Lower lobe of right lung (tissue), 2 donors: ENCODE data around the gene LCORL. TPM values are rescaled to one million over a fixed set of nuclear protein-coding genes. Genes with fewer than 3 reads are reported as not detected.
"Not testable (repeated sequence)": the region's sequence is repeated elsewhere in the genome, so short reads cannot be mapped to it uniquely, and the experiment has no call there.

Experiments
- ATAC-seq, 2 donors: fragments of 200-7000 bp; cut with Tn5 transposase; one replicate each; pipeline ENCODE4 v1.9.1; 2020 to 2022; ENCODE audit warnings: mild to moderate bottlenecking in 2 of 2, moderate library complexity in 2 of 2
- DNase-seq: peaks from one replicate; pipeline ENCODE4 v3.0.0-alpha.2; 2020
- H3K27ac ChIP-seq: fragments of 200-600 bp; one replicate; pipeline ENCODE4 v1.8.0; 2022
- H3K27me3 ChIP-seq: fragments of 200-600 bp; one replicate; pipeline ENCODE4 v1.8.0; 2022; ENCODE audit warnings: low read depth
- H3K36me3 ChIP-seq: fragments of 200-600 bp; one replicate; pipeline ENCODE4 v1.8.0; 2022; ENCODE audit warnings: mild to moderate bottlenecking
- H3K4me1 ChIP-seq: fragments of 200-600 bp; one replicate; pipeline ENCODE4 v1.8.0; 2022
- H3K4me3 ChIP-seq: fragments of 200-600 bp; one replicate; pipeline ENCODE4 v1.8.0; 2022; ENCODE audit warnings: mild to moderate bottlenecking
- H3K9me3 ChIP-seq: fragments of 200-600 bp; one replicate; pipeline ENCODE4 v1.8.0; 2022
- intact Hi-C: fragments of 100-400 bp; cut with DNase I; formaldehyde crosslinking; loops from one replicate; pipeline ENCODE4 v1.11.0; 2022
- total RNA-seq: library from RNA; stranded (reverse); fragmentation: NEBNext Ultra II Directional; extraction: Animal tissue kit (Norgen Biotek cat#: 25700); gene quantifications from one replicate; pipeline ENCODE4 v1.2.1, GENCODE V29; 2021
- TF ChIP-seq, protein P1 (sequence below): fragments of 200-600 bp; IDR thresholded peaks from one replicate; pipeline ENCODE4 v1.8.0; 2022; ENCODE audit warnings: antibody characterized with exemption, mild to moderate bottlenecking
- donor health status: DM: no; HTN: yes; CAD: no; lungs with severe emphysema.

Gene LCORL
- total RNA-seq, 1 donor from 2014 or later: 13.6 TPM

DNA sequence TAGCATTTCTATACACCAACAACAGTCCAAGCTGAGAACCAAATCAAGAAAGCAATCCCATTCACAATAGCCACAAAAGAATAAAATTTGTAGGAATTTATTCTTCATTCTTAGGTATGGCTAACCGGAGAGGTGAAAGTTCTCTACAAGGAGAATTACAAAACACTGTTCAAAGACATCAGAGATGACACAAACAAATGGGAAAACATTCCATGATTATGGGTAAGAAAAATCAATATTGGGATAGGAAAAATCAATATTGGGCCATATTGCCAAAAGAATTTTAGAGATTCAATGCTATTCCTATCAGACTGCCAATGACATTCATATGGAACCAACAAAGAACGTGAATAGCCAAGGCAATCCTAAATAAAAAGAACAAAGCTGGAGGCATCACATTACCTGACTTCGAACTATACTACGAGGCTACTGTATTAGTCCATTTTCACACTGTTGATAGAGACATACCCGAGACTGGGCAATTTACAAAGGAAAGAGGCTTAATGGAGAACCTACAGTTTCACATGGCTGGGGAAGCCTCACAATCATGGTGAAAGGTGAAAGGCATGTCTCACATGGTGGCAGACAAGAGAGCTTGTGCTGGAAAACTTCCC is 161.7 kb downstream of the LCORL start:
- Histone ChIP-seq H3K4me3 (no peak overlapping the region), H3K27ac (no peak overlapping the region), H3K4me1 (no peaks in the 10 kb centered on the region), H3K27me3 (no peaks in the 10 kb centered on the region), H3K36me3 (no peaks in the 10 kb centered on the region), H3K9me3 (peaks cover 15% of the 10 kb centered on the region)
- intact Hi-C loops: no loop called here
- DNase-seq: no peak
- no peak for ATAC-seq
- TF ChIP-seq, protein P1, sequence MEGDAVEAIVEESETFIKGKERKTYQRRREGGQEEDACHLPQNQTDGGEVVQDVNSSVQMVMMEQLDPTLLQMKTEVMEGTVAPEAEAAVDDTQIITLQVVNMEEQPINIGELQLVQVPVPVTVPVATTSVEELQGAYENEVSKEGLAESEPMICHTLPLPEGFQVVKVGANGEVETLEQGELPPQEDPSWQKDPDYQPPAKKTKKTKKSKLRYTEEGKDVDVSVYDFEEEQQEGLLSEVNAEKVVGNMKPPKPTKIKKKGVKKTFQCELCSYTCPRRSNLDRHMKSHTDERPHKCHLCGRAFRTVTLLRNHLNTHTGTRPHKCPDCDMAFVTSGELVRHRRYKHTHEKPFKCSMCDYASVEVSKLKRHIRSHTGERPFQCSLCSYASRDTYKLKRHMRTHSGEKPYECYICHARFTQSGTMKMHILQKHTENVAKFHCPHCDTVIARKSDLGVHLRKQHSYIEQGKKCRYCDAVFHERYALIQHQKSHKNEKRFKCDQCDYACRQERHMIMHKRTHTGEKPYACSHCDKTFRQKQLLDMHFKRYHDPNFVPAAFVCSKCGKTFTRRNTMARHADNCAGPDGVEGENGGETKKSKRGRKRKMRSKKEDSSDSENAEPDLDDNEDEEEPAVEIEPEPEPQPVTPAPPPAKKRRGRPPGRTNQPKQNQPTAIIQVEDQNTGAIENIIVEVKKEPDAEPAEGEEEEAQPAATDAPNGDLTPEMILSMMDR: no peak

DNA sequence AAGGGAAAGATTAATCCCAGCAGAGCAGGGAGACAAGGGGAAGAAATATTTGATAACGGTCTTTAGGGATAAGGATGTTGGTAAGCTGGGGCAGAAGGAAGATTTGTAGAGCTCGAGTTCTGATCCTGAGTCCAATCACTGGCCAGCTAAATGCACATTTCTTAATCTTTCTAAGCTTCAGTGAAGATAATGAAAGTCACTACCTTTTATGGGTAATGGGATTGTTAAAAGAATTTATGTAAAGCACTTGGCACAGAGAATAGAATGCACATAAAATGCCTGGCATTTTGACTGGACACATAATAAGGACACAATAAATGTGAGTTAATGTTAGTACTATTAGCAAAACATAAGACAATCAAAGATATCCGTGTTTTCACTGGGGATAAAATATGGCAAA is 167.5 kb downstream of the LCORL start:
- no peaks in the 10 kb centered on the region for H3K4me1 ChIP-seq
- no peaks in the 10 kb centered on the region for H3K27me3 ChIP-seq
- H3K4me3 ChIP-seq: no peak overlapping the region
- H3K9me3 ChIP-seq: no peaks in the 10 kb centered on the region
- intact Hi-C loops: no loop called here
- no peaks in the 10 kb centered on the region for H3K36me3 ChIP-seq
- no peak for ATAC-seq
- no peak for DNase-seq
- no peak overlapping the region for H3K27ac ChIP-seq
- TF ChIP-seq, protein P1: no peak

DNA sequence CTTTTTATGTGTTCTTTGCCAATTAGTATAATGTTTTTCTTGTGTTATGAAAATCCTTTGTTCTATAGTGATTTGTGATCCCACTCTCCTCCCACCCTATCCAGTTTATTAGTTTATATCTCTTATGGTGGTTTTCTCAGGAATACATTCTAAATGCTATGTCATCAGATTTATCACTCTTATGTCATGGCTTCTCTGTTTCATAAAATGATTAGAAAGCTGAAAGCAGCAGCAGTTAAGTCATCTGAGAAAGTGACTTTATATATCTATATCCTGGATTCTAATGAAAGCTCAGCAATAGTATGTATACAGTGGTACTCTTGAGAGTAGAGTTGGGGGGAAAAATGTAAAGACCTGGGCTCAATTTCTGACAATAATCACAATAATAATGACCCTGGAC is 169.6 kb downstream of the LCORL start:
- ATAC-seq: no peak
- intact Hi-C loops: no loop called here
- no peak overlapping the region for H3K4me3 ChIP-seq
- DNase-seq: no peak
- H3K27me3 ChIP-seq: no peaks in the 10 kb centered on the region
- H3K4me1 ChIP-seq: no peaks in the 10 kb centered on the region
- H3K9me3 ChIP-seq: no peaks in the 10 kb centered on the region
- H3K27ac ChIP-seq: no peak overlapping the region
- H3K36me3 ChIP-seq: no peaks in the 10 kb centered on the region
- TF ChIP-seq, protein P1: no peak

DNA sequence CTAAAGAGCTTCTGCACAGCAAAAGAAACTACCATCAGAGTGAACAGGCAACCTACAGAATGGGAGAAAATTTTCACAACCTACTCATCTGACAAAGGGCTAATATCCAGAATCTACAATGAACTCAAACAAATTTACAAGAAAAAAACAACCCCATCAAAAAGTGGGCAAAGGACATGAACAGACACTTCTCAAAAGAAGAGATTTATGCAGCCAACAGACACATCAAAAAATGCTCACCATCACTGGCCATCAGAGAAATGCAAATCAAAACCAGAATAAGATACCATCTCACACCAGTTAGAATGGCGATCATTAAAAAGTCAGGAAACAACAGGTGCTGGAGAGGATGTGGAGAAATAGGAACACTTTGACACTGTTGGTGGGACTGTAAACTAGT is 171.3 kb downstream of the LCORL start:
- H3K9me3 ChIP-seq, H3K4me3 ChIP-seq, ATAC-seq, intact Hi-C loops, H3K4me1 ChIP-seq, H3K27ac ChIP-seq, DNase-seq, H3K36me3 ChIP-seq, H3K27me3 ChIP-seq: not testable (repeated sequence)

DNA sequence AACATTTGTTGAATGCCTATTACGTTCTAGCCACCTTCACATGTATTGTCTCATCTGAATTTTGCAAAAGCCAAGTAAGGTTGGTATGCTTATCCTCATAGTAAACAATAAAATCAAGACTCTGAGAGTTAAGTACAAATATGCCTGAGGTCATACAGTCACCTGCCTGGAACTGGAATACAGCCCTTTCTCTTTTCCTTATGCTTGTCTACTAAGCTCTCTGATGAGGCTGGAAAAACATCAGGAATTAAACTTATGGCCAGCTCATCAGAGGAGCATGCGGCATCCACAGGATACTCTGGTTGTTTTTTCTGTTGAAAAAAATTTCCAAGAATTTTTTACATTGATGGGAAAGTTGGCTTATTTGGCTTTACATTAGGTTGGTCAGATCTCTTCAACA is 175.3 kb downstream of the LCORL start:
- no peaks in the 10 kb centered on the region for H3K27me3 ChIP-seq
- TF ChIP-seq, protein P1: no peak
- no peak overlapping the region for H3K4me3 ChIP-seq
- H3K36me3 ChIP-seq: no peaks in the 10 kb centered on the region
- H3K9me3 ChIP-seq: no peaks in the 10 kb centered on the region
- intact Hi-C loops: no loop called here
- no peak for ATAC-seq
- no peak overlapping the region for H3K27ac ChIP-seq
- no peak for DNase-seq
- H3K4me1 ChIP-seq: no peaks in the 10 kb centered on the region

DNA sequence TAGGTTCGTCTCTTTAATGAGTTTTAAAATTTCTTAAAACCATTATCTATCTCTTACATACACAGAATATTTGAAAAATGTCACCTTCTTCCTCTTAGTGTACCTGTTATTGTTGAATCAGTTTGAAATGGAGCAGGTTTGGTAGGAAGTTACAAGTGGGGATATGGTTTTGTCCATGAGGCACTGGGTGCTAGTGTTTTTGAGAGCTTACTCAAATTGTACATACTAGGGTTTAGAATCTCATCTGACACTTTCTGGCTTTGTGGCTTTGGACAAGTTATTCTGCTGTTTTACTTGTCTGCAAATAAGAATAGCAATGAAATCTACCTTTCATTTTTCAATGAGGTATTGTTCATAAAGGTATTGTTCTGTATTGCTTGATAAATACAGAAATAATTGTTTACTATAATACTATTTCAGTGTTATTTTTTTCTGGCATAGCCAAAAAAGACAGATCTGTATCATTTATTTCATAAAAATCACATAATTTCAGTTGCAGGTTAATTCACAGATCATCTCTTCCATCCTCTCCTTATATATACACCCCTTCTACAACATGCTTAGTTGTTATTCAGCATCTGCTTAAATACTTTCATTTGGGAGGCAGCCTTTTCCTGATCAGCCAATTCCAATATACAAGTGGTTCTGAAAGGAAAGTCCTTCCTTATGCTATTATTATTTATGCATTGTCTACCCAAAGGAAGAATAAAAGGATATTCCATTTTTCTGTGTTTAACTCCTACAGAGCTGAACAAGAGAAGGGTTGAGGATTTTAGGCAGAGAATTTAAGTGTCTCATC is 197.5 kb downstream of the LCORL start:
- Histone ChIP-seq H3K4me3 (no peak overlapping the region), H3K4me1 (no peaks in the 10 kb centered on the region), H3K27ac (no peak overlapping the region), H3K27me3 (no peaks in the 10 kb centered on the region), H3K9me3 (no peaks in the 10 kb centered on the region), H3K36me3 (no peaks in the 10 kb centered on the region)
- ATAC-seq (no peak), DNase-seq (no peak)
- intact Hi-C loops: no loop called here
- TF ChIP-seq, protein P1: no peak
